Activated naive CD4-positive, alpha-beta T cell treated with anti-CD3 and anti-CD28 coated beads for 36 hours (primary cell): ENCODE data around the gene EHBP1L1. TPM values are rescaled to one million over a fixed set of nuclear protein-coding genes. Genes with fewer than 3 reads are reported as not detected.

ENCODE experiments used
- CTCF ChIA-PET: fragments of 350-600 bp; sonication (Branson Sonifier 250); formaldehyde crosslinking; loops from one replicate; lab custom pipeline; 2021; ENCODE audit warnings: antibody characterized with exemption; lab: Charles Lee
- DNase-seq: peaks from one replicate; pipeline ENCODE4 v3.0.0-alpha.2; 2020
- H3K27ac Mint-ChIP-seq: one replicate; pipeline ENCODE4 v1.8.0; 2021; ENCODE audit warnings: mild to moderate bottlenecking, mixed read lengths
- H3K27me3 Mint-ChIP-seq: one replicate; pipeline ENCODE4 v1.8.0; 2021; ENCODE audit warnings: low read depth, mixed read lengths
- H3K36me3 Mint-ChIP-seq: one replicate; pipeline ENCODE4 v1.8.0; 2021; ENCODE audit warnings: low read depth, mixed read lengths
- H3K4me1 Mint-ChIP-seq: one replicate; pipeline ENCODE4 v1.8.0; 2021; ENCODE audit warnings: low read depth, mixed read lengths
- H3K4me3 Mint-ChIP-seq: one replicate; pipeline ENCODE4 v1.8.0; 2021; ENCODE audit warnings: mild to moderate bottlenecking, moderate library complexity, mixed read lengths
- H3K9me3 Mint-ChIP-seq: one replicate; pipeline ENCODE4 v1.8.0; 2021; ENCODE audit warnings: mixed read lengths
- intact Hi-C: fragments of 100-400 bp; cut with micrococcal nuclease; formaldehyde crosslinking; loops from one replicate; pipeline ENCODE4 v1.15.1; 2023
- total RNA-seq, 2 experiments: library from RNA; stranded (reverse); gene quantifications; one replicate each; pipeline ENCODE4 v1.2.3, GENCODE V29; 2021

Gene EHBP1L1
- total RNA-seq, result 10 to 100 TPM; 51.9 to 54.6 TPM

DNA sequence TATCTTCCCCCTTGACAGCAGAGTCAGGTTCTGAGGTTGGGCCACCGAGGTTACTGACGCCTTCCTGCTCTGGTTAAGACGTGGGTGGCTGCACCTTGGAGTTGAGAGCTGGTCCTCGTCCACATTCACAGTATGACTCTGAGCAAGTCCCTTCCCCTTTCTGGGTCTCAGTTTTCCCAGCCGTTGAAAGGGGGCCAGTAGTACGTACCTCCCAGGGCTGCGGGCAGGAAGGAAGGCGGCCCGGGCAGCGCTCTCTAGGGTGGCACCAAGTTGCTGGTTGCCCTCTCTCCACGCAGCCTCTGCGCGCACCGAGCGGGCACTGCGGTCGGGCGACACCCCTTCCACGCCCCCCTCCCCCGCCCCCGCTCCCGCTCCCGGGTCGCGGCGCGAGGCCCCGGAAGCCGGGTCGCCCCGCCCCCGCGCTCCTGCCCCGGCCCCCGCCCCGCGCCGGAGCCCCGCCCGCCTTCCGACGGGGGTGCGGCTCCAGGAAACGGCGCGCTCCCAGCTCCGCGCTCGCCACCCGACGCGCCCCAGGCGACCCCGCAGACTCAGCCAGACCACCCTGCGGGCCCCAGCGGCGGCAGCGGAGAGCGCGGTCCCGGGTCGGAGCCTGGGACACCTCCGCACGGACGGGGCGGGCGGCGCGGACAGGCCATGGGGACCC is at the start of gene EHBP1L1:
EHBP1L1 (plus strand) TSS at position 486 of the 664 bp plus-strand sequence. CDS start 250 bp downstream, outside the sequence.
- H3K27ac Mint-ChIP-seq, result peak within 1 kb of the TSS; percentile 85
- H3K27me3 Mint-ChIP-seq, result no peaks in the 10 kb centered on the region
- intact Hi-C loops, result loop anchor here (2.0 kb wide), 1 partner anchor 77 kb away; no protein-coding TSS in a partner anchor
- CTCF ChIA-PET, result interaction anchor here (0.7 to 3.4 kb wide), 8 partner anchors 9 to 194 kb away, joined by 3 to 46 read pairs (median 5); partner anchors contain the start of genes KCNK7 and SLC25A45
- H3K36me3 Mint-ChIP-seq, result peaks cover 13% of the 10 kb centered on the region
- H3K4me1 Mint-ChIP-seq, result peaks cover 54% of the 10 kb centered on the region
- peak; percentile 79 for DNase-seq
- H3K9me3 Mint-ChIP-seq, result no peaks in the 10 kb centered on the region
- peak within 1 kb of the TSS; percentile 91 for H3K4me3 Mint-ChIP-seq

DNA sequence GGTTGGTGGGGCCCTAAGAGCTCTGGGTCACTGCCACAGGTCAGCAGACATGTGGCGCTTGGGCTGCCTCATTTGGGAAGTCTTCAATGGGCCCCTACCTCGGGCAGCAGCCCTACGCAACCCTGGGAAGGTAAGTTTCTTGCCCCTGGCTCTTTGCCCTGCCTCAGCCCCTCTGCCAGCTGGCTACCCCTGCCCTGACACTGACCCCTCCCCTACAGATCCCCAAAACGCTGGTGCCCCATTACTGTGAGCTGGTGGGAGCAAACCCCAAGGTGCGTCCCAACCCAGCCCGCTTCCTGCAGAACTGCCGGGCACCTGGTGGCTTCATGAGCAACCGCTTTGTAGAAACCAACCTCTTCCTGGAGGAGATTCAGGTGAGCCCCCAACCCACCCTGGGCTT is 49.1 kb upstream of the EHBP1L1 start:
- DNase-seq, result no peak
- Mint-ChIP-seq H3K4me1 (peaks cover 62% of the 10 kb centered on the region), H3K36me3 (peaks cover 20% of the 10 kb centered on the region), H3K27me3 (no peaks in the 10 kb centered on the region), H3K9me3 (no peaks in the 10 kb centered on the region), H3K4me3 (peak overlapping the region; percentile 82), H3K27ac (peak overlapping the region; percentile 24)
- intact Hi-C loops, result no loop called here
- CTCF ChIA-PET, result interaction anchor here (4.4 kb wide), 1 partner anchor 14 kb away, joined by 23 read pairs; no protein-coding TSS in a partner anchor

DNA sequence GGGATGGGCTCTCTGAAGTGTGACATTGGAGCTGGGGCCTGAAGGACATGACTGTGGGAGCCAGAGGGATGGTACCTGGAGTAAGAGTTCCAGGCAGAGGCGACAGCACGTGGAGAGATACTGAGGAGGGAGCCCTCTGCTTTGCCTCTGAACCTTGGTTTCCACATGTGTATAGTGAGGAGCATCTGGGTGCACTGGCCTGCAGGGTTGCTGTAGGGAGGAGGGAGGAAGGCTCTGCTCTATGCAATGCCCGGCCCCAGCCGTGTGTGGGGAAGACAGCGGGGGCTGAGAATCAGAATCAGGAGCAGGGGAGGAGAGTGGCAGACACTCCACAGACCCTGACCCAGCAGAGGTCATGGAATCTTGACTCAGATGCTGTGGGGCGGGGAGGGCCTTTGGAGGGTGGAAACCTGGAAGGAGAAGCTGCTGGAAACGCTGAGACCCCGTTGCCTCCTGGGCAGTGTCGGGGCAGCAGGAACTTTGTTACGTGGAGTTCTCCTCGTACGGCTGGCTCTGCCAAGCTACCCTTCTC is 47.0 kb upstream of the EHBP1L1 start:
- intact Hi-C loops, result no loop called here
- H3K36me3 Mint-ChIP-seq, result peaks cover 22% of the 10 kb centered on the region
- no peak overlapping the region for H3K4me3 Mint-ChIP-seq
- no peak for DNase-seq
- H3K27me3 Mint-ChIP-seq, result no peaks in the 10 kb centered on the region
- H3K4me1 Mint-ChIP-seq, result peaks cover 42% of the 10 kb centered on the region
- CTCF ChIA-PET, result interaction anchor here (2.6 to 3.5 kb wide), 2 partner anchors 12 to 59 kb away, joined by 12 to 29 read pairs; no protein-coding TSS in a partner anchor
- no peak overlapping the region for H3K27ac Mint-ChIP-seq
- no peaks in the 10 kb centered on the region for H3K9me3 Mint-ChIP-seq

DNA sequence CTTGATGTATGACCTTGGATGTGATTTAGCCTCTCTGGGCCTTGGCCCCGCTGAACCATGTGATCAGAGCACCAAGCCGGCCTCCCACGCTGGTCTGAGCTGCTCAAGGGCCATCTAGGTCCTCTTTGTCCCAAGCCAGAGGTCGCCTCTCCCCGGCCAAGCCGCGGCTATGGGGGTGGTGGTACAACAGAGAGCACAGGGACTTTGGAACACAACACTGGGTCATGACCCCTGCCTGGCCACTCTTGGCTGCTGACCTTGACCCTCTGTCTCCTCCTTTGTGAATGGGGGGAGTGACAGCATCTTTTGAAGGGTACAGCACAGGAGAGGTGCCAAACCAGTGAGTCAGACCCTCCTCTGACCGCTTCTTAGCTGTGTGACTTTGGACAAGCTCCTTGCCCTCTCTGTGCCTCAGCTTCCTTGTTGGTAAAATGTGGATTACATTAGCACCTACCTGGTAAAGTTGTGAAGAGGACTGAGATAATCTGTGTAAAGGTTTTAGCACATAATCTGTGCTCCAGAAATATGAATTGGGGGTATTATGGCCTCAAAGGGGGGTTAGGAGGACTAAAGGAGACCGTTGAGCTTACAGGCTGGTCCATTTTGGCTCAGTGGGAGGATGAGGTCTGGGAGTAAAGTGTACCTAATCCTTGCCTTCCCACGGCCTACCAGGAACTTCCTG is 46.2 kb upstream of the EHBP1L1 start:
- Mint-ChIP-seq H3K4me1 (peaks cover 35% of the 10 kb centered on the region), H3K4me3 (no peak overlapping the region)

DNA sequence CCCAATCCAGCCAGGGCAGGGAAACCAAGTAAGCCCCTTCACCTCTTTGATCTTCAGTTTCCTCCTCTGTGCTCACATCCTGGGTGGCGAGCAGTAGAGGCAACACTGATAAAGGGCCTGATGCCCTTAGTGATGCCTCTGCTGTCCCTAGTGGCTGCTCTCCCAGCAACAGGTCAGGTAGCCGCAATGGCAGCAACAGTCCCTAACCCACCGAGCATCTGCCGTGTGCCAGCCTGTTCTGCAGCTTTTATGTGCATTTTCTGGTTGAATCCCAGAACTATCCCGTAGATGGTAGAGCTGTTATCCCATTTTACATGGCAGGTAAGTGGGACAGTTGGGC is 45.7 kb upstream of the EHBP1L1 start:
- intact Hi-C loops, result no loop called here
- no peak for DNase-seq
- Mint-ChIP-seq H3K27ac (no peak overlapping the region), H3K27me3 (no peaks in the 10 kb centered on the region), H3K4me3 (no peak overlapping the region), H3K9me3 (no peaks in the 10 kb centered on the region), H3K4me1 (peaks cover 35% of the 10 kb centered on the region), H3K36me3 (peaks cover 22% of the 10 kb centered on the region)
- CTCF ChIA-PET, result interaction anchor here (0.7 to 3.5 kb wide), 4 partner anchors 10 to 64 kb away, joined by 3 to 29 read pairs (median 8); partner anchors contain the start of gene FAM89B

More for the DNA sequence above, 46.2 kb upstream of the EHBP1L1 start:
- Mint-ChIP-seq H3K9me3 (no peaks in the 10 kb centered on the region), H3K27ac (no peak overlapping the region), H3K36me3 (peaks cover 22% of the 10 kb centered on the region), H3K27me3 (no peaks in the 10 kb centered on the region)
- CTCF ChIA-PET, result interaction anchor here (2.2 to 3.5 kb wide), 3 partner anchors 11 to 58 kb away, joined by 5 to 29 read pairs (median 12); partner anchors contain the start of gene FAM89B
- intact Hi-C loops, result no loop called here
- DNase-seq, result no peak

DNA sequence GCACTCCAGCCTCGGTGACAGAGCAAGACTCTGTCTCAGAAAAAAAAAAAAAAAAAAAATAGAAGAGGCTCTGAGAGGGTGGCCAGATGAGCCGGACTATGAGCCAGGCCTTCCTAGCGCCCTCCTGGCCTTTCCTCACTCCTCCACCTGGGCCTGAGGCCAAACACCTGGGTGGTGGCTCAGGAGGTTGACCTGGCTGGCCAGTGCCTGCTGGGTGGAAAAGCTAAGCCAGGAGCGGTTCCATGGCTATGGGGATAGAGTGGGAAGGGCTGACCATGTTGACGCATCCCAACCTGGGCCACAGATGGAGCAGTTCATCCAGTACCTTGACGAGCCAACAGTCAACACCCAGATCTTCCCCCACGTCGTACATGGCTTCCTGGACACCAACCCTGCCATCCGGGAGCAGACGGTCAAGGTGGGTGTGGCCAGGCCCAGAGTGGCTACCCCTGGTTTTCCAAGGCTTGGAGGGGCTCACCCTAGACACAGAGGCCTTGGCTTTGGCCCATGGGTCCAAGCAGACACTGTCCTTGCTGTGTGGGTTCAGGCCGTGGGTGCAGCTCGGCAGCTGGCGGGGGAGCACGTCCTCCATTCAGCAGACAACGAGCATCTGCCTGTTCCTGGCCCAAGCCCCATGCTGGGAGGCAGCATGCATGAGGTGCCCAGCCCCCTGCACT is 43.3 kb upstream of the EHBP1L1 start:
- Mint-ChIP-seq H3K4me3 (no peak overlapping the region), H3K27me3 (no peaks in the 10 kb centered on the region), H3K4me1 (peaks cover 17% of the 10 kb centered on the region), H3K27ac (no peak overlapping the region), H3K9me3 (no peaks in the 10 kb centered on the region), H3K36me3 (peaks cover 17% of the 10 kb centered on the region)
- CTCF ChIA-PET, result no interaction called here
- no peak for DNase-seq
- intact Hi-C loops, result no loop called here

DNA sequence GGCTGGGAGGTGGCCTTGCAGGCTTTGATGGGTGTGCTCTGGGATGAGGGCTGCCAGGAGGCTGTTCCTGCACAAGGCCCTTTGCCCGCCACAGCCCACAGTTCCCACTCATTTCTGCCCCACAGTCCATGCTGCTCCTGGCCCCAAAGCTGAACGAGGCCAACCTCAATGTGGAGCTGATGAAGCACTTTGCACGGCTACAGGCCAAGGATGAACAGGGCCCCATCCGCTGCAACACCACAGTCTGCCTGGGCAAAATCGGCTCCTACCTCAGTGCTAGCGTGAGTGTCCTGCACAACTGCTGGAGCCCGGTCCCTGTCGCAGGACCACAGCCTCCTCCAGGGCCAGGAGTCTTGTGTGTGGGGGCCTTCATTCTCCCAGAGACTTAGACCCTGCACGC is 40.8 kb upstream of the EHBP1L1 start:
- Mint-ChIP-seq H3K4me1 (peaks cover 3% of the 10 kb centered on the region), H3K36me3 (peaks cover 13% of the 10 kb centered on the region)
- CTCF ChIA-PET, result no interaction called here

DNA sequence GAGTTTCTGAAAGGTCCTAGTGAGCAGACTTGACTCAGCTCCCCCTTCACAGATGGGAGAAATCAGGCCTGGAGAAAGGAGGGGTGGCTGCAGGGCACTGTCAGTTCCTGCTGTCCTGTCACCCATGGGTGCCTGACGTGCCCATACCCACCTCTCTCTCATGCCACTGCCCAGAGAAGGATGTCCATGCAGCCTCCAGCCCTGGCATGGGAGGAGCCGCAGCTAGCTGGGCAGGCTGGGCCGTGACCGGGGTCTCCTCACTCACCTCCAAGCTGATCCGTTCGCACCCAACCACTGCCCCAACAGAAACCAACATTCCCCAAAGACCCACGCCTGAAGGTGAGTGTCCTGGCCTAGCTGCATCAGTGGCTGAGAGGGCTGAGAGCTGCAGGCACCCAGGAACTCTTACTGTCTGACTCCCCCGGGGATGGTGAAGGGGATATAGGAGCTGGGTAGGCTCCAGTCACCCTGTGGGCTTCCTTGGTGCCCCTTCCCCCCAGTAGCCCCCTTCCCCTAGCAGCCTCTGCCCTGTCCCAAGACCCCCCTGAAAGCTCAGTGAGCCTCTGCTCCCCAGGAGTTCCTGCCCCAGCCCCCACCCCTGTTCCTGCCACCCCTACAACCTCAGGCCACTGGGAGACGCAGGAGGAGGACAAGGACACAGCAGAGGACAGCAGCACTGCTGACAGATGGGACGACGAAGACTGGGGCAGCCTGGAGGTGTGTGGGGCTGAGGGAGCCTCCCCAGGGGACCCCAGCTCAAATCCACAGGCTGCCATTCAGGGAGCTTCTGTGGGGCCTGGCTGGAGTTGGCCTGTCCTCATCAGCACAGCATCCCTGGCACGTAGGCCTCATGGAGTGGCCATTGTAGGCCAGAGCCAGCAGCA is 39.2 kb upstream of the EHBP1L1 start:
- H3K4me3 Mint-ChIP-seq, result no peak overlapping the region
- CTCF ChIA-PET, result interaction anchor here (1.2 kb wide), 1 partner anchor 51 kb away, joined by 3 read pairs; no protein-coding TSS in a partner anchor
- no peak overlapping the region for H3K27ac Mint-ChIP-seq
- H3K4me1 Mint-ChIP-seq, result peaks cover 9% of the 10 kb centered on the region
- intact Hi-C loops, result no loop called here
- peaks cover 5% of the 10 kb centered on the region for H3K36me3 Mint-ChIP-seq
- DNase-seq, result no peak
- no peaks in the 10 kb centered on the region for H3K9me3 Mint-ChIP-seq
- H3K27me3 Mint-ChIP-seq, result no peaks in the 10 kb centered on the region

More for the DNA sequence above, 40.8 kb upstream of the EHBP1L1 start:
- intact Hi-C loops, result no loop called here
- Mint-ChIP-seq H3K9me3 (no peaks in the 10 kb centered on the region), H3K27ac (no peak overlapping the region), H3K4me3 (no peak overlapping the region), H3K27me3 (no peaks in the 10 kb centered on the region)
- DNase-seq, result no peak

DNA sequence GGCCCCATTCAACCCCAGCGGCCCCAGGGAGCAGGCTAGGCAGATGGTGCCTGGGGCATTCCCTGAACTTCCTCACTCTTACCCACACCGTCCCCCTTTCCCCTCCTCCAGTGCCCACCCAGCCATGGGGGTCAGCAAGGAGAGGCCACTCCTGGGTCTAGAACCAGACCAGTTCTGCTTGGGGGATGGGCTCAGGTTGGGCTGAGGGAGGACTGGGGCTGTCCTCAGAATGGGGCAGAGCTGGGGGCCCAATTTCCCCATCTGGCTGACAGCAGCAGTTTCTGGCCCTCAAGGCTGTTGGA is 38.6 kb upstream of the EHBP1L1 start:
- no peak for DNase-seq
- intact Hi-C loops, result no loop called here
- CTCF ChIA-PET, result interaction anchor here (1.2 kb wide), 1 partner anchor 51 kb away, joined by 3 read pairs; no protein-coding TSS in a partner anchor
- Mint-ChIP-seq H3K36me3 (peaks cover 3% of the 10 kb centered on the region), H3K27ac (no peak overlapping the region), H3K4me3 (no peak overlapping the region), H3K27me3 (no peaks in the 10 kb centered on the region), H3K9me3 (no peaks in the 10 kb centered on the region), H3K4me1 (peaks cover 14% of the 10 kb centered on the region)

DNA sequence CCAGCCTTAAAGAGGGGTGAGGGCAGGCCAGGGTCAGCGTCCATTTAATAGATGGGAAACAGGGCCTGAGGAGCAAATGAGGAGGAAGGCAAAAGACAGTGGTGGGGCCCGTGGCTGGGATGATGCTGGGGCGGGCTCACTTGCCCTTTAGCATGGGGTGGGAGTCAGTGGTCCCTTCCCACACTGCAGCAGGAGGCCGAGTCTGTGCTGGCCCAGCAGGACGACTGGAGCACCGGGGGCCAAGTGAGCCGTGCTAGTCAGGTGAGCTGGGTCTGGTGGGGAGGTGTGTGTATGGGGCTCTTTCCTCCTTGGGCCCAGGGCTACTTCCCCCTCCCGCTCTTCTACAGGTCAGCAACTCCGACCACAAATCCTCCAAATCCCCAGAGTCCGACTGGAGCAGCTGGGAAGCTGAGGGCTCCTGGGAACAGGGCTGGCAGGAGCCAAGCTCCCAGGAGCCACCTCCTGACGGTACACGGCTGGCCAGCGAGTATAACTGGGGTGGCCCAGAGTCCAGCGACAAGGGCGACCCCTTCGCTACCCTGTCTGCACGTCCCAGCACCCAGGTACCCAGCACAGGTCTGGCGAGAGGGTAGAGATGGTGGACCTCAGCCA is 38.1 kb upstream of the EHBP1L1 start:
- Mint-ChIP-seq H3K36me3 (peaks cover 3% of the 10 kb centered on the region), H3K4me1 (peaks cover 14% of the 10 kb centered on the region), H3K9me3 (no peaks in the 10 kb centered on the region), H3K4me3 (peak overlapping the region; percentile 6), H3K27me3 (no peaks in the 10 kb centered on the region), H3K27ac (no peak overlapping the region)
- DNase-seq, result no peak
- intact Hi-C loops, result no loop called here
- CTCF ChIA-PET, result interaction anchor here (1.2 kb wide), 1 partner anchor 50 kb away, joined by 3 read pairs; no protein-coding TSS in a partner anchor

DNA sequence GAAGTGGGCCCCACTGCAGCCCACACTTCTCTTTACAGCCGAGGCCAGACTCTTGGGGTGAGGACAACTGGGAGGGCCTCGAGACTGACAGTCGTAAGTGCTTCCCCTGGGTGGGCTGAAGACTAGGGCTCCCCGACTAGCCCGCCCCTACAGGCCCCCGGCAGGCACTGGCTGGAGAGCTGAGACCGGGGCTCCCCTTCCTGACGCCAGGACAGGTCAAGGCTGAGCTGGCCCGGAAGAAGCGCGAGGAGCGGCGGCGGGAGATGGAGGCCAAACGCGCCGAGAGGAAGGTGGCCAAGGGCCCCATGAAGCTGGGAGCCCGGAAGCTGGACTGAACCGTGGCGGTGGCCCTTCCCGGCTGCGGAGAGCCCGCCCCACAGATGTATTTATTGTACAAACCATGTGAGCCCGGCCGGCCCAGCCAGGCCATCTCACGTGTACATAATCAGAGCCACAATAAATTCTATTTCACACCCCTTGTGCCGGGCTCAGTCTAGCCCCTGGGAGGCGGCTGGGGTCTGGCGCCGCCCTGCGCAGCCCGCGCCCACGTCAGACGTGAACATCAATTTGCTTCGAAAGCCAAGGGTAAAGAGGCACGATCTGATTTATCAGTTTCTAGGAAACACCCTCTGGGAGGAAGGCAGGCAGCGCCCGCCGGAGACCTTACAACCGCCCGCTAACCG is 37.5 kb upstream of the EHBP1L1 start:
- H3K27ac Mint-ChIP-seq, result no peak overlapping the region
- DNase-seq, result no peak
- no peaks in the 10 kb centered on the region for H3K27me3 Mint-ChIP-seq
- CTCF ChIA-PET, result no interaction called here
- H3K4me1 Mint-ChIP-seq, result peaks cover 14% of the 10 kb centered on the region
- no peak overlapping the region for H3K4me3 Mint-ChIP-seq
- intact Hi-C loops, result no loop called here
- H3K36me3 Mint-ChIP-seq, result peaks cover 1% of the 10 kb centered on the region
- H3K9me3 Mint-ChIP-seq, result no peaks in the 10 kb centered on the region
